B cell (primary cell): ENCODE data around the gene HAVCR2. TPM values are rescaled to one million over a fixed set of nuclear protein-coding genes. Genes with fewer than 3 reads are reported as not detected.

ENCODE experiments used
- ATAC-seq: fragments of 200-7000 bp; cut with Tn5 transposase; one replicate; pipeline ENCODE4 v1.10.0; 2021; ENCODE audit warnings: low read depth, mild to moderate bottlenecking, moderate number of reproducible peaks, moderate library complexity
- CTCF ChIA-PET: fragments of 350-600 bp; sonication (Branson Sonifier 250); formaldehyde crosslinking; loops from one replicate; lab custom pipeline; 2021; ENCODE audit warnings: antibody characterized with exemption, inconsistent platforms; lab: Charles Lee
- POLR2A ChIA-PET: fragments of 350-600 bp; sonication (Branson Sonifier 250); formaldehyde crosslinking; loops from one replicate; lab custom pipeline; 2021; ENCODE audit warnings: antibody characterized with exemption; lab: Charles Lee
- DNase-seq: peaks from one replicate; pipeline ENCODE4 v3.0.0; 2013
- H2AFZ ChIP-seq: 2 replicates; pipeline ENCODE4 v1.6.1; 2012; ENCODE audit warnings: mild to moderate bottlenecking, low read depth, low read length; ENCODE audit not compliant: insufficient read depth, poor library complexity, severe bottlenecking
- H3K27ac ChIP-seq, 2 donors: 1 replicate in 1 of 2; 2 replicates in 1 of 2; pipeline ENCODE4 v1.5.1; 2012 to 2013; ENCODE audit warnings: low read length in 2 of 2, mild to moderate bottlenecking in 2 of 2, moderate library complexity in 1 of 2
- H3K27me3 ChIP-seq, 4 experiments: fragments of 200-600 bp in 1 of 4; sonication (generic) in 1 of 4; replicated peaks in 1 of 4; 1 replicate in 2 of 4; 2 replicates in 2 of 4; pipeline versions ENCODE4 v1.6.1 to v1.7.0; 2013 to 2016; ENCODE audit warnings: low read length in 3 of 4, mild to moderate bottlenecking in 2 of 4, mixed read lengths in 1 of 4, moderate library complexity in 1 of 4; ENCODE audit not compliant: insufficient read depth in 4 of 4, control insufficient read depth in 3 of 4; ENCODE audit errors: control extremely low read depth in 1 of 4
- H3K36me3 ChIP-seq, 2 experiments: replicated peaks in 1 of 2; 1 replicate in 1 of 2; 2 replicates in 1 of 2; pipeline versions ENCODE4 v1.6.1 to v1.7.1; 2013; ENCODE audit warnings: low read length in 1 of 2; ENCODE audit not compliant: insufficient read depth in 2 of 2, control insufficient read depth in 1 of 2; ENCODE audit errors: control extremely low read depth in 1 of 2, extremely low read depth in 1 of 2
- H3K4me1 ChIP-seq, 2 donors: fragments of 200-600 bp in 1 of 2; sonication (generic) in 1 of 2; 1 replicate in 1 of 2; 2 replicates in 1 of 2; pipeline versions ENCODE4 v1.5.1 to v1.6.1; 2013 to 2017; ENCODE audit warnings: low read length in 2 of 2; ENCODE audit not compliant: control insufficient read depth in 2 of 2, insufficient read depth in 2 of 2
- H3K4me2 ChIP-seq: replicated peaks from 2 replicates; pipeline ENCODE3; 2012; ENCODE audit warnings: mild to moderate bottlenecking, low read depth, low read length; ENCODE audit not compliant: poor library complexity, severe bottlenecking
- H3K4me3 ChIP-seq, 5 experiments: fragments of 200-600 bp in 1 of 5; sonication (generic) in 1 of 5; 1 replicate in 3 of 5; 2 replicates in 2 of 5; pipeline versions ENCODE4 v1.5.1 to v1.7.0; 2011 to 2016; ENCODE audit warnings: low read length in 4 of 5, mild to moderate bottlenecking in 4 of 5, low read depth in 2 of 5, control low read depth in 1 of 5, moderate library complexity in 1 of 5; ENCODE audit not compliant: insufficient read depth in 1 of 5; ENCODE audit errors: control extremely low read depth in 1 of 5, extremely low read depth in 1 of 5
- H3K79me2 ChIP-seq: fragments of 200-600 bp; sonication (generic); one replicate; pipeline ENCODE4 v1.6.0; 2016; ENCODE audit warnings: low read length; ENCODE audit not compliant: control insufficient read depth, insufficient read depth
- H3K9ac ChIP-seq: fragments of 200-600 bp; sonication (generic); 2 replicates; pipeline ENCODE4 v1.6.1; 2017; ENCODE audit warnings: mild to moderate bottlenecking, low read length, moderate library complexity
- H3K9me3 ChIP-seq, 3 donors: one replicate each; pipeline versions ENCODE4 v1.6.1 to v1.7.1; 2013; ENCODE audit warnings: low read length in 2 of 3; ENCODE audit not compliant: control insufficient read depth in 2 of 3, insufficient read depth in 1 of 3; ENCODE audit errors: control extremely low read depth in 1 of 3
- H4K20me1 ChIP-seq: 2 replicates; pipeline ENCODE4 v1.6.0; 2012; ENCODE audit warnings: mild to moderate bottlenecking, low read length; ENCODE audit not compliant: insufficient read depth, control insufficient read depth, poor library complexity, severe bottlenecking
- H3K27ac Mint-ChIP-seq: one replicate; pipeline ENCODE4 v1.8.0; 2021; ENCODE audit warnings: mixed read lengths
- H3K27me3 Mint-ChIP-seq: one replicate; pipeline ENCODE4 v1.8.0; 2021; ENCODE audit warnings: mixed read lengths
- H3K4me1 Mint-ChIP-seq: one replicate; pipeline ENCODE4 v1.8.0; 2021; ENCODE audit warnings: mixed read lengths
- H3K4me3 Mint-ChIP-seq: one replicate; pipeline ENCODE4 v1.8.0; 2021; ENCODE audit warnings: mixed read lengths
- H3K9me3 Mint-ChIP-seq: one replicate; pipeline ENCODE4 v1.8.0; 2022; ENCODE audit warnings: mixed read lengths; ENCODE audit not compliant: insufficient read depth
- CTCF ChIP-seq: fragments of 200-600 bp; IDR thresholded peaks from one replicate; pipeline ENCODE4 v1.8.0; 2022; ENCODE audit warnings: antibody characterized with exemption, mild to moderate bottlenecking
- EZH2 ChIP-seq: IDR thresholded peaks from 2 replicates; pipeline ENCODE4 v1.6.1; 2012; ENCODE audit warnings: borderline replicate concordance, low read depth, mild to moderate bottlenecking, moderate library complexity, low read length; ENCODE audit not compliant: insufficient read depth, poor library complexity, severe bottlenecking
- WGBS: methylation state at CpG from one replicate; pipeline ENCODE4 v1.1.5; 2013; ENCODE audit warnings: missing lambda C conversion rate; ENCODE audit not compliant: insufficient coverage; 5-methylcytosine and 5-hydroxymethylcytosine counted together
- intact Hi-C: fragments of 100-400 bp; cut with micrococcal nuclease; formaldehyde crosslinking; loops from one replicate; pipeline ENCODE4 v1.10.0; 2022
- polyA plus RNA-seq: library from polyadenylated mRNA; depleted of rRNA; stranded (reverse); fragments of >200 nt; gene quantifications from 2 replicates; pipeline ENCODE4 v1.2.3, GENCODE V29; 2012
- total RNA-seq, 2 donors: library from RNA; stranded (reverse); fragments of 120-200 nt in 1 of 2; gene quantifications; 1 replicate in 1 of 2; 2 replicates in 1 of 2; pipeline versions ENCODE4 v1.2.3 to v1.2.4, GENCODE V29; 2013 to 2022

HAVCR2 gene
- total and polyA plus RNA-seq, 2 donors (not counting 1 experiment from before 2014, with no cell fraction given) = 0.64 to 2.3 TPM

GRCh38 chr5:157067005-157067404 is 41.8 kb downstream of the HAVCR2 start:
- Histone ChIP-seq H3K4me3 (no peak overlapping the region), H3K27me3 (no peaks in the 10 kb centered on the region), H4K20me1 (no peaks in the 10 kb centered on the region), H3K9me3 (no peaks in the 10 kb centered on the region), H3K27ac (no peak overlapping the region), H2AFZ (no peak overlapping the region), H3K9ac (no peak overlapping the region), H3K4me2 (no peak overlapping the region), H3K4me1 (no peaks in the 10 kb centered on the region), H3K79me2 (no peaks in the 10 kb centered on the region), H3K36me3 (no peaks in the 10 kb centered on the region)
- ATAC-seq = no peak
- ChIA-PET CTCF (no interaction called here), POLR2A (no interaction called here)
- Mint-ChIP-seq H3K27ac (no peak overlapping the region), H3K4me3 (no peak overlapping the region), H3K4me1 (no peaks in the 10 kb centered on the region), H3K27me3 (no peaks in the 10 kb centered on the region), H3K9me3 (no peaks in the 10 kb centered on the region)
- TF ChIP-seq CTCF = no peak
- no peak for TF ChIP-seq EZH2
- intact Hi-C loops = no loop called here
- no peak for DNase-seq
- 42% methylated on average over 2 of the region's 2 CpGs for WGBS

- intact Hi-C loops = no loop called here
- ATAC-seq = no peak
Measured at GRCh38 chr5:157066080-157066479, 42.8 kb downstream of the HAVCR2 start.

More at GRCh38 chr5:157066080-157066479, 42.8 kb downstream of the HAVCR2 start:
- Mint-ChIP-seq H3K27ac (no peak overlapping the region), H3K4me3 (no peak overlapping the region), H3K4me1 (no peaks in the 10 kb centered on the region), H3K27me3 (no peaks in the 10 kb centered on the region), H3K9me3 (no peaks in the 10 kb centered on the region)
- POLR2A ChIA-PET = no interaction called here
- CTCF ChIA-PET = no interaction called here
- no peaks in the 10 kb centered on the region for H3K79me2 ChIP-seq
- H4K20me1 ChIP-seq = no peaks in the 10 kb centered on the region
- 100% methylated on average over 2 of the region's 2 CpGs for WGBS
- H3K27ac ChIP-seq = no peak overlapping the region
- H3K4me3 ChIP-seq = no peak overlapping the region
- no peak for DNase-seq
- H3K4me2 ChIP-seq = no peak overlapping the region
- H3K36me3 ChIP-seq = no peaks in the 10 kb centered on the region
- H3K9me3 ChIP-seq = no peaks in the 10 kb centered on the region
- H3K9ac ChIP-seq = no peak overlapping the region
- H3K27me3 ChIP-seq = no peaks in the 10 kb centered on the region
- no peak for TF ChIP-seq EZH2
- no peak for TF ChIP-seq CTCF
- no peaks in the 10 kb centered on the region for H3K4me1 ChIP-seq
- H2AFZ ChIP-seq = no peak overlapping the region
